Cerebellar cortex (tissue), 1 donor: ENCODE measurements around the gene TRIM63.
"Not testable (repeated sequence)": the region's sequence is repeated elsewhere in the genome, so short reads cannot be mapped to it uniquely, and the experiment has no call there.

Experiments used
- DNase-seq: peaks from one replicate; pipeline ENCODE4 v3.0.0-alpha.2; 2015; ENCODE audit warnings: low spot score

TRIM63 gene

DNA sequence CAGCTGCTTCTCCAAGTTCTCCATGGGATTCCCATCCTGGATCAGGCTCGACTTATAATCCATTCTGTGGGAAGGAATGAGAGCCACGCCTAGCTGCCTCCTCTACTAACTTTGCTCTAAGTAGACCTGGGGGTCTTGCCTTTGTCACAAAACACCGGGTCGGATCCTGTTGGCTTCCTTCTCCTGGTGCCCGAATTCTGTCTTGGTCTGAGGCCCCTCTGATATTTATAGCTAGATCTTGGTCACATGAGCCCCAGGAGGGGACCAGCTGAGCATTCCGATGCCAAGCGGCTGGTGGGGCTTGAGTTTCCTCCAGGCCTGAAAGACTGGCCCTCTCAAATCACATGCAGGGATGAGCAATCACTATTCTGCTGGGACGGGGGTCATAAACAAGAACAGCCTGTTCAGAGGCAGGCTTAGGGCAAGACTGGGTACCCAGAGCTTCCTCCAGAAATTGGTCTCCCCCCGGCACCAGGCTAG, at the start of gene TRIM63:
TSS of gene TRIM63 (minus strand) at position 199 of the 480 bp plus-strand sequence. CDS start at position 63, 136 bp downstream.
- no peak for DNase-seq

DNA sequence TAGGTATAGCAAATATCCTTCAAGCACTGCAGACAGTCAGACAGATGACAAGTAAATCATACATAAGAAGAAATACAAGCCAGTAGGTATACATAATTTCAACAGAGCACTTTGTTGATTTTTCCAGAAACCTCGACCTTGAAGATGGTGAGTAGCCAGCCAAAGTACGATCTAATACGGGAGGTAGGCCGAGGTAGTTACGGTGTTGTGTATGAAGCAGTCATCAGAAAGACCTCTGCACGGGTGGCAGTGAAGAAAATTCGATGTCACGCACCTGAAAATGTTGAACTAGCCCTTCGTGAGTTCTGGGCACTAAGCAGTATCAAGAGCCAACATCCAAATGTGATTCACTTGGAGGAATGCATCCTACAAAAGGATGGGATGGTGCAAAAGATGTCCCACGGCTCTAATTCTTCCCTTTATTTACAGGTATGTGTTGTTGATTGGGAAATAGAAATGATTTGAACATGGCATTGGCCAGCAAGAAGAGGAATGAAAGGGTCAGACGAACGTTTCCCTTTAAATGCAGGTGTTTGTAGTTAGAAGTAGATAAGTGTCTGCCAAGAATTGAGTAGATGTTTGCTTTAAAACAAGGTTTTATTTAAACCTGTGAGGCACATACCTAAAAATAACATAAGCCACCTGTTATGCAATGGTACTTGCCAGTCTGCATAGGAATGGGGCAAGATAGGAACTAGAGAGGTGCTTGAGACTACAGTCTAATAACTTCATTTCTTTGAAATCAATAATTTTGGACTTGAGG, 46.9 kb upstream of the TRIM63 start:
- no peak for DNase-seq

DNA sequence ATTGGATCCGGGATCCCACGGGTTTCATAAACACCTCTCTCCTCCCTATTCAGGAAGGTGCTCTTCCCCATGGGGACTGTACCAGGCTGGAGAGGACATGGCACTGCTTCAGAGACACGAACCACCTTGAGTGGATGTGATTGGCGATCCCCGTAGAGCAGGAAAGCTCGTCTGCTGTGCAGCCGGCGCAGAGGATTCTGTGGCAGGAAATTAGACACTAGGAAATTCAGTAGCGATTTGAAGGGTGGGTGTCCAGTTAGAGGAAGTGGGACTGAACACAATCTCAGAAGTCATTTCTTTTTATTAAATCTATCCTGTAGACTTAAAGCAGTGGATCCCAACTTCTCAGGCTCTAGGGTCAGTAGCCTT, 45.0 kb upstream of the TRIM63 start:
- no peak for DNase-seq

DNA sequence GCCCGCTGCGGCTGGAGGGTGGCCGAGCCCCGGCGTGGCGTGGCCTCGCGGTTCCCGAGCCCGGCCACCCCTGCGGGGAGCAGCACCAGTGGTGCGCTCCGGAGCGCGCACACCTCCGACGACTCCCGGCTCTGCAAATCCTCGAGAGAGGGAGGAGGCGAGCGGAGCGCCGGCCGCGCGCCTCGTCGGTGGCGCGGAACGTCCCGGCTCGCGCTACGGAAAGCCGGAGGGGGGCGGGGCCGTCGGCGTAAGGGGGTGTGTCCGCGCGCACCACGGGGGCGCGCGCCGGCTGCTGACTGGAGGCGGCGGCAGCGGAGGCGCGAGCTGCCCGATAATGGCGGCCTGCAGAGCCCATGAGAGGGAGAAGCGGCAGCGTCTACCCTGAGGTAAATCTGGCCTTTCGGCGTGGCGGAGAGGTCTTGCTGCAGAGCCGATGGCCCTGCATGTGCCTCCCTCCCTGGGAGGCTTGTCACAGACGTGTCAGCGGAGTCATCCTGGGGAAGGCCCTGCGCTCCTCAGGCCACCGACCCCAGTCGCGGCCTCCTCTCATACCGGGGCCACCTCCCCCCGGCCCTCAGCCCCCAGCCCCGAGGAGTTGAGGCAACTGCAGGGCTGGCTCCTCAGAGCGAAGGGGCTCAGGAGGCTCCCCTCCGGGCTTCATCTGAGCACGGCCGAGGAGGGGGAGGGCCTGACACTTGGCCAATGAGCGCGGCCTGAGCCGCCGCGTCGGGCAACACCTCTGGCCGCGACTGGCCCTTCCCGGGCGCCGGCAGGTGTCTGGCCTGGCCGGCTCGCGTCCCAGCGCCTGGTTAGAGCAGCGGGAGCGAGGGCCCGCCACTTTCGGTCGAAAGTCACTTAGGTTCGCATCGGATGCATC, 44.3 kb upstream of the TRIM63 start, which contains the start of gene PDIK1L:
TSS of gene PDIK1L (plus strand) at position 295 of the 877 bp plus-strand sequence. CDS start 2,485 bp downstream, outside the sequence.
- peak; percentile 89 for DNase-seq

DNA sequence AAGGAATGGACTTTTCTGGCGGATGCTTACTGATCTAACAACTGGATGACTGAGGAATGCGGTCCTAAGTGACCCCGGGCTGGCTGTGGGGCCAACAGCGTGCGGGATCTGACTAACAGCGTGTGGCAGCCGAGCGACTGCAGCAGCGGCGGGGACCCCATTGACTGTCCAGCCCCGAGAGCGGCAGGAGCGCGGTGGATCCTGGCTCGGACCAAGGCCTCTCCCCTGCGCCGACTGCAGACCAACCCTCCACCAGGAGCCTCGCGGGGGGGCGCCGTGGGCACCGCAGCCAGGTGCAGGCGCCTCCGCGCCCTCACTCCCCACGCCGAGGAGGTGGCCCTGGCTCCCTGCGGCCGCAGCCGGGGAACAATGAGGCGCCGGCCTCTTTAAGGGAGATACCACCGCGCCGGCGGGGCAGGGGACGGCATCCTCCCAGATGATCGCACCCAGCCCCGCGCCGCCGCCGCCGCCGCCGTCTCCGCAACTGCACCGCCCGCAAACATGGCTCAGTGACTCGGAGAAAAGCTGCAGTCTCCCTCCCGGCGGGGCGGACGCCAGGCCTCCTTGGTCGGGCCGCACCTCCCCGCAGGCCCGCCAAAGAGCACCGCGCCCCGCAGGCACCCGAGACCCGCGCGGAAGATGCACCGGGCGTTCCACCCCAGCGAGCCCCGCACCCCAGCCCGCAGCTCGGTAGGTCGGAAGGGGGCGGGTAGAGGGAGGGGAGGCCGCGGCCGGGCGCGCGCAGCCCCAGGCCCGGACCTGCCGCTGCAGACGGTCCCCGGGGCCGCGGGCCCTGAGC, 43.5 kb upstream of the TRIM63 start:
- DNase-seq: peak; percentile 73

DNA sequence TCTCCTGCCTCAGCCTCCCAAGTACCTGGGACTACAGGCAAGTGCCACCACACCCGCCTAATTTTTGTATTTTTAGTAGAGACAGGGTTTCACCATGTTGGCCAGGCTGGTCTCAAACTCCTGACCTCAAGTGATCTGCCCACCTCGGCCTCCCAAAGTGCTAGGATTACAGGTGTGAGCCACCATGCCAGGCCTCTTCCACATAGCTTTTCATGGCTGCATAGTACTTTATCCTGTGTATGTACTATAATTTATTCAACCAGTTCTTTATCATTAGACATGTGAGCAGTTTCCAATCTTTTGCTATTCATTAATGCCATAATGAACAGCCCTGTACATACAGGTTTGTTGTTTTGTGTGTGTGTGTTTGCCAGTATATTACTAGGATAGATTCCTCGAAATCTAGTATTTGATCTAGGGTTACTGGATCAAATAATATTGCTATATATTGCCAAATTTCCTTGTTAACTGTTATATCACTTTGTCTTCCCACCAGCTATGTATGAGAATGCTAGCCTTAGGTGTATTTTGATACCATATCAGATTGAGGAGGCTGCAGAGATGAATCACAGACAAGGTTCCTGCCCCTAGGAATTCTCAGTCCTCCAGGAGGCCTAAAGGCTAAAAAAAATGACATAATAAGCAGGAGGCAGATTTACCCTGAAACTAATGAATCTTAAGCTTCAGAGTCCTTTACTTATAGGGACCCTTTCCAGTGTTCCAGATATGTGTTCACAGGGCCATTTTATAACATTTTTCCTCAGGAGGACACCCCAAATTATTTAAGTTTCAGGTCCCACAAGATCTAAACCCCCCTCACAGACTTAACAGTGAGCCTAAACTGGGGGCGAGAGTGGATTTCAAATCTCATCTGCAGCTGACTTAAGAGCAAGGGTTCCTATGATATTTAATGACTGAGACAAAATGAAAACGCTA, 42.1 kb upstream of the TRIM63 start:
- no peak for DNase-seq

DNA sequence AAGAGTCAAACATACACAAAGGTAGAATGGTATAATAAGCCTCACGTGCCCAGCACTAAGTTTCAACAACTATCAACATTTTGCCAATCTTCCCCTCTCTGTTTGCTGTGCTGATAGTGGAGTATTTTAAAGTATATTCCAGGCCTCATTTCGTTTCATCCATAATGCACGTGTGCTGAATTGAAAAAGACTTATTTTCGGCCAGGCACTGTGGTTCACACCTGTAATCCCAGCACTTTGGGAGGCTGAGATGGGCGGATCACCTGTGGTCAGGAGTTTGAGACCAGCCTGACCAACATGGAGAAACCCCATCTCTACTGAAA, 37.8 kb upstream of the TRIM63 start:
- DNase-seq: not testable (repeated sequence)

DNA sequence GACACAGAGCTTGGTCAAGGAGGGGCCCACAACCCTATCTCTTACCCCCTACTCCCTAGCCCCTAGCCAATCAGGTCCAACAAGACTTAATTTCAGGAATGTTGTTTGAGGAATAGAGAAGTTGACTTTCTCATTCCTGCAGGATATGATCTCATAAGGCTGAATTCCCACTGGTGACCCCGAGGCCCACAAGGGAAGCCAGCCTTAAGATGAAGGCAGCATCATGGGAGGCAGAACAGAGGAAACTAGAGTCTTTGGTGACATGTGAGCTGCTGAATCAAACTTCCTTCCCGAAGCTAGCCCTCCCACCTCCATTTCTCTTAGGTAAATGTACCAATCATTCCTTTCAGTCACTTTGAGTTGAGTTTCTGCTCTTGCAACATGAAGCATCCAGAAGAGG, 35.1 kb upstream of the TRIM63 start:
- no peak for DNase-seq

DNA sequence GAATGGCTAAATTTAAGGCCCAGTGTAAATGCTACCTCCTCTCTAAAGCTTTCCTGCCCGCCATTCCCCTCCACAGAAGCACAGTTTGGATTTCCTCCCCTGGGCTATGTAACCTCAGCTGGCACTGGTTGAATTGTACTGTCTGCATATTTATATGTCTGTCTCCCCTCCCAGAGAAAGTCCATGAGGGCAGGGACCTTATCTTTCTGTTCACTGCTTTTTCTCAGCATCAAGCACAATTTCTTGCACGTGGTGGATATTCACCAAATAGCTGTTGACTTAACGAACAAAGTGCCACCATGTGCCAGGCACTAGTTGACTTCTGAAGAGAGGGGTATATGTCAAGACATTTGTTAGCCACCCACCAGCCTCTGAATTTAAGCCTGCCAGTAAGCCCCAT, 34.7 kb upstream of the TRIM63 start:
- no peak for DNase-seq

DNA sequence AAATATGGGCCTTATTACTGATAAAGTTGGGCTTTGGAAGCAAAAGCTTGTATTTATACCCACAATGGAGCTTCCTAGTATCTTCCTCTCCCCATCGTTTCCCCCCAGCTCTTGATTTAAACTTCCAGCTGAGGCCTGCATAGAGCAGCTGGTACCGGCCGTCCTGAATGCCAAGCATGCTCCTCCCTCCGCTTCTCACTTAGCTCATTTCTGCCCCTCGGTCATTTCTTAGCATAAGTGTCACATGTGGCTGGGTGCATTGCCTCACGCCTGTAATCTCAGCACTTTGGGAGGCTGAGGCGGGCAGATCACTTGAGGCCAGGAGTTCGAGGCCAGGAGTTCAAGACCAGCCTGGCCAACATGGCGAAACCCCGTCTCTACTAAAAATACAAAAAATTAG, 32.8 kb upstream of the TRIM63 start:
- not testable (repeated sequence) for DNase-seq

DNA sequence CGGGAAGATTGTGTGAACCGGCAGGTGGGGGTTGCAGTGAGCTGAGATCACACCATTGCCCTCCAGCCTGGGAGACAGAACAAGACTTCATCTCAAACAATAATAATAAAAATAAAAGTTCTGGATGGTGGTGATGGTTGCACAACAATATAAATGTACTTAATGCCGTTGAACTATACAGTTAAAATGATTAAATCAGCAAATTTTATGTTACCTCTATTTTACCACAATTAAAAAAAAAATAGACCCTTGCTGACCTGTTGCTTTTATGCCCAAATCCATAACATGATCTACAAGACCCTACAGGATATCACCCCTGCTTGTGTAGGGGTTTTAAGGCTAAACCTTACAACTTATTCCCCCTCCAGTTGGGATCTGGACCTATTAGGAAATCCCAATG, 32.4 kb upstream of the TRIM63 start:
- DNase-seq: no peak

DNA sequence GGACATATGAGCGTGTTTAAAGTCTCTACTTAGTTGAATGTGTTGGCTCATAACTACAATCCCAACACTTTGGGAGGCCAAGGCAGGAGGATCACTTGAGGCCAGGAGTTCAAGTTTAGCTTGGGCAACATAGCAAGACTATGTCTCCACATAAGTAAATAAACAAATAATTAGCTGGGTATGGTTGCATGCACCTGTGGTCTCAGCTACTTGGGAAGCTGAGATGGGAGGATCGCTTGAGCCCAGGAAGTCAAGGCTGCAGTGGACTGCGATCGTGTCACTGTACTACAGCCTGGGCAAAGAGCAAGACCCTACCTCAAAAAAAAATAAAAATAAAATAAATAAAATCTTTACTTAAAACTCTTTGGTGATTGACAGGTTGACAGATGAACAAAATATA, 31.2 kb upstream of the TRIM63 start:
- DNase-seq: no peak

DNA sequence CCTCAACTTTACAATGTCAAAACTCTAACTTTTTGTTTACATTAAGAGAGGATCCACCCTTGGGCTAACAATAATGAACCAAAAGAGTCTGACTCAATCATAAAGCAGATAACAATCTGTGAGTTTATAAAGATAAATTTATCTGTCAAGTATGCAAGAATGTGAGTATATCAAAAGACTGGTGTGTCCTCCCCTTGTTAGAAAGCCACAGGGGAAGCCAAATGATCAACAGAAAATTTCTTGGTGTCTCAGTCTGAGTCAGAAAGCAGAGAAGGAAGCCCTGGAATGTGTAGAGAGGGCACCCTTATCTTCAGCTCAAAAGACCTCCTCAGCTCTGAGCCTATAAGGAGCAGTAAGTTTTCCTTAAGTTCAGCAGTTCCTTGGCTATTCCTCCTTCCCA, 30.3 kb upstream of the TRIM63 start:
- no peak for DNase-seq

DNA sequence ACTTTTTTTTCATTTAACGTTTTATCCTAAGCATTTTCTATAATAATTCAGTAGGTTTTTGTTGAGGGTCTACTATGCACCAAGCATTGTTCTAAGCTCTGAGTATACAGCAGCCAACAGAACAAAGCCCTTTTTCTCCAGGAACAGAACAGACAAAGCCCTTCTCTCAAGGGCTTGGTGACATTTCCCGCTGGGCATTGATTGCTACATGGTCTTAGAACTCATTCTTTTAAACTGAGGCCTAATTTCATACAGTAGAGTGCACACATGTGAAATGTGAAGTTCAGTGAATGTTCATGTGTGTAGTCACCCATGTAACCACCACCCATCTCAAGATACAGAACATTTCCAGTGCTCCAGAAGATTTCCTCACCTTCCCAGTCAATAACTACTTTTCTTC, 29.0 kb upstream of the TRIM63 start:
- no peak for DNase-seq

DNA sequence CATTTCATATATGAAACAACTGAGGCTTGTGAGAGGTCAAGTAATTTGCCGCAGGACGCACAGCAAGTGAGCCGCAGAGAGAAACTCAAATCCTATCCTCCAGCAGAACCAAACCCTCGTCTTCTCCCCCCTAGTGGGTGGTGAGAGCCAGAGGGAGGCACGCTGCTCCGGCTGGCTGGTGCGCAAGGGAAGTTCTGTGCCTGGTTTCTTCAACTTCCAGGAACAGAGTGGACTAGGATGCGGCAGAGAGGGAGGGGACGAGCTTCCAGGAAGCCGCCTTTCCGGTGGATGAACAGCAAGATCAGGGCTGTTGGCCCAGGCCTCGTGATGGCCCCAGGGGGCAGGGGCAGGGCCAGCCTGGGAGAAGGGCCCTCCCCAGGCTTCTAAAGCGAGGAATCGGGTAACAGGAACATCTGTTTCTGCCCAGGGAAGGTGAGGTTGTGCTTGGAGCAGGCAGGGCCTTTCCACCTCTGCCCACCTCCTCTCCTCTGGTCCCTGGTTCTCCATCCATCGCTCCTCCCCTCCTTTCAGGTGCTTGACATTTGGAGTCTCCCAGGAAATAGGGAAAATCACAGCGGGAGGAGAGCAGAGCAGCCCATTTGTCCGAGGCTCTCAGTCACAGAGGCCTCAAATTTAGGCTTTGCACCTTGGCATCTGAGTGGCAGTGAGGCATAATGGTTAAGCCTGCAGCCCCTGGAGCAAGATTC, 27.4 kb upstream of the TRIM63 start:
- DNase-seq: no peak

DNA sequence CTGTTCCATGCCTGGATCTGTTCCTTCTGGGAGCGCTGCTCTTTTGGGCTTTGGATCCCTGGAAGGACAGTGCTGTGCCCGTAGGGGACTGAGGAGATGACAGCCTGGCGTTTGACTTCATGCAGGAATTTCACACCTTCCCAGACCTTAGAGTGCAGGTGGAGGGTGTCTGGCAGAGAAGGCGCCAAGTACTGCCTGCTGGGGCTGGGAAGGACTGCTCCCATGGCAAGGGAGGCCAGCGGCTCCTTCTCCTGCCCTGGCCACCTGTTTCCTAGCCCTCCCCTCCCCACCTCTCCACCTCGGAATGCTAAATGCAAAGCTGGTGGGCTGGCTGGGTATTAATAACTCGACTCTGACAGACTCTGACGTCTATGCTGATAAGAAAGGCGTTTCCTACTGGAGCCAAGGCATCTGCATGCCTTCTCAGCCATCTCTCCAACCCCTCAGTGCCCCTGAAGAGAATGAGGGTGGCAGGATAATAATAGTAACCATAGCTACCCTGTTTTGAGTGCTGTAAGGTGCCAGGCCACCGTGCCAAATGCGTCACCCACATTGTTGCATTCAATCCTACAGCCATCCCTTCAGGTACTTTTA, 26.7 kb upstream of the TRIM63 start:
- DNase-seq: no peak

DNA sequence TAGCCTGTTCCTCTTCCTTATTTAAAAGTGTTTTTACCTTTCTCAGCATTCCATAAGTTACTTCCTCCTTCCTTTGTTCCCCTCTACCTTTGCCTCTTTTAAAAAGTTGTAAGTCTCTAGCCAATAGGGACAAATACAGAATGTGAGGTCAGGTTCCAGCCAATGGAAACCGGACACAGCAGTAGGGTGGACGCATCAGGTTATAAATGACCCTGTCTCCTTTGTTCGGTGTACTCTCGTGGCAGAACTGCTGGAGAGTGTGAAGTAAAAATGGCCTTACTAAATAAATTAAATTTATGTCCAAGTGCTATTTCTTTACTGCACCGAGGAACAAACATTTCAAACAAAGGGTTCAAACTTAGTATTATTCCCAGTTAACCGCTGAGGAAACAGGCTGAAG, 26.1 kb upstream of the TRIM63 start:
- DNase-seq: not testable (repeated sequence)

DNA sequence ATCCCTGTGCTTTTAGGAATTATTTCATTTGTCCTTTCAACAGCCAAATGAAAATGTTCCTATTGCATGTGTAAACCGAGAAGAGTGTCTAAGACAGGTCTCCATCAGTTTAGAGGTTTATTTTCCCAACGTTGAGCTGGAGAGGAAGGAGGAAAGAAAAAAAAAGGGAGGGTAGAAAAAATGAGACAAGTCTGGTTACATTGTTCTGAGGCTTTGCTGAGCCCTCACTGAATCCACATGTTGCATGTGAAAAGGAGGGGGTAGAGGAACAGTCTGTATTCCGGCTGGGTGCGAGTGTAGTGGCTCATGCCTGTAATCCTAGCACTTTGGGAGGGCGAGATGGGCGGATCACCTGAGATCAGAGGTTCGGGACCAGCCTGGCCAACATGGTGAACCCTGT, 25.0 kb upstream of the TRIM63 start:
- DNase-seq: no peak

DNA sequence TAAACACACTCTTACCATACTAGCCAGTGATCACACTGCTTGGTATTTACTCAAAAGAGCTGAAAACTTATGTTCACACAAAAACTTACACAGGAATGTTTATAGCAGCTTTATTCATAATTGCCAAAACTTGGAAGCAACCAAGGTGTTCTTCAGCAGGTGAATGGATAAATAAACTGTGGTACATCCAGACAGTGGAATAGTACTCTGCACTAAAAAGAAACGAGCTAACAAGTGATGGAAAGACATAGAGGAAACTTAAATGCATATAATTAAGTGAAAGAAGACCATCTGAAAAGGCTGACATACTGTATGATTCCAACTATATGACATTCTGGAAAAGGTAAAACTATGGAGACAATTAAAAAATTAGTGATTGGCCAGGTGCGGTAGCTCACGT, 23.5 kb upstream of the TRIM63 start:
- DNase-seq: no peak

DNA sequence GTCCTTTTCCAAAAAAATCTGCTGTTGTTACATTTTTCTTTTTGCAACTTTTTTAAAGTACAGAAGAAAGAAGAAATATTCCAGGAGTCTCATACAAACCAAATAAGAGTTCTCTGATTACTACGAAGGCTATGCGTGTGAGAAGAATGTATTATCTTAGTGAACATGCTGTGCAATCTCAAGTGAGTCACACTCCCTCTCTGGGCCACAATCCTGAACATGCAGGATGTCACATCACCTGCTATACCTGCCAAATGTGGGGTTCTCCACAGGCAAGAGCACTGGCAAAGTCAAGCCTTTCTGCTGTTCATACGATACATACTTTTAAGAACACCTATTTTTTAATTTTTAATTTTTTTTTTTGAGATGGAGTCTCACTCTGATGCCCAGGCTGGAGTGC, 21.7 kb upstream of the TRIM63 start:
- DNase-seq: no peak
